MM.1S (cell line): Measurements from ENCODE around the gene GP9.

Experiments used
- DNase-seq: peaks from one replicate; pipeline ENCODE4 v3.0.0-alpha.2; 2015
- H2AFZ ChIP-seq: fragments of 300-600 bp; sonication (generic); 2 replicates; pipeline ENCODE4 v1.6.0; 2016; ENCODE audit warnings: antibody characterized with exemption, low read length
- H3F3A ChIP-seq: fragments of 300-600 bp; sonication (generic); 2 replicates; pipeline ENCODE4 v1.6.1; 2016; ENCODE audit warnings: mild to moderate bottlenecking, antibody characterized with exemption, low read length, moderate library complexity, mixed read lengths; ENCODE audit not compliant: insufficient read depth
- H3K27ac ChIP-seq: fragments of 300-600 bp; sonication (generic); 2 replicates; pipeline ENCODE4 v1.5.1; 2016; ENCODE audit warnings: mild to moderate bottlenecking, low read length
- H3K27me3 ChIP-seq: fragments of 300-600 bp; sonication (generic); replicated peaks from 2 replicates; pipeline ENCODE4 v1.6.0; 2016; ENCODE audit warnings: low read length; ENCODE audit not compliant: insufficient read depth
- H3K36me3 ChIP-seq: fragments of 300-600 bp; sonication (generic); replicated peaks from 2 replicates; pipeline ENCODE4 v1.6.1; 2016; ENCODE audit warnings: mild to moderate bottlenecking, low read length, mixed read lengths; ENCODE audit not compliant: insufficient read depth
- H3K4me1 ChIP-seq: fragments of 300-600 bp; sonication (generic); 2 replicates; pipeline ENCODE4 v1.6.1; 2016; ENCODE audit warnings: low read length, mixed read lengths
- H3K4me2 ChIP-seq: fragments of 300-600 bp; sonication (generic); 2 replicates; pipeline ENCODE4 v1.6.0; 2016; ENCODE audit warnings: low read depth, low read length
- H3K4me3 ChIP-seq: fragments of 300-600 bp; sonication (generic); 2 replicates; pipeline ENCODE4 v1.5.1; 2016; ENCODE audit warnings: low read length, mixed read lengths
- H3K79me2 ChIP-seq: fragments of 300-600 bp; sonication (generic); 2 replicates; pipeline ENCODE4 v1.6.1; 2016; ENCODE audit warnings: mixed run types, low read length, mixed read lengths
- H3K9ac ChIP-seq: fragments of 300-600 bp; sonication (generic); 2 replicates; pipeline ENCODE4 v1.6.1; 2016; ENCODE audit warnings: low read length, mixed read lengths
- H3K9me2 ChIP-seq: fragments of 300-600 bp; sonication (generic); replicated peaks from 2 replicates; pipeline ENCODE4 v1.6.1; 2016; ENCODE audit warnings: mild to moderate bottlenecking, low read length, mixed read lengths; ENCODE audit not compliant: insufficient read depth
- H3K9me3 ChIP-seq: fragments of 300-600 bp; sonication (generic); replicated peaks from 2 replicates; pipeline ENCODE4 v1.6.1; 2016; ENCODE audit warnings: mild to moderate bottlenecking, low read length, mixed read lengths; ENCODE audit not compliant: insufficient read depth
- H4K20me1 ChIP-seq: fragments of 300-600 bp; sonication (generic); 2 replicates; pipeline ENCODE4 v1.6.1; 2016; ENCODE audit warnings: mild to moderate bottlenecking, low read length, moderate library complexity, mixed read lengths; ENCODE audit not compliant: insufficient read depth
- CTCF ChIP-seq: fragments of 300-600 bp; sonication (generic); IDR thresholded peaks from 2 replicates; pipeline ENCODE4 v1.5.1; 2016; ENCODE audit warnings: antibody characterized with exemption, low read length, mixed read lengths
- EZH2 ChIP-seq: fragments of 300-600 bp; sonication (generic); optimal IDR thresholded peaks from 2 replicates; pipeline ENCODE3; 2017; ENCODE audit warnings: low read depth, mild to moderate bottlenecking, antibody characterized with exemption, low read length, mixed read lengths
- EZH2phosphoT487 ChIP-seq: fragments of 300-600 bp; sonication (generic); IDR thresholded peaks from 2 replicates; pipeline ENCODE4 v1.6.1; 2018; ENCODE audit warnings: antibody characterized with exemption, low read length

Gene GP9

GRCh38 chr3:129030611-129031010, 30.0 kb upstream of the GP9 start:
- TF ChIP-seq CTCF (no peak), EZH2phosphoT487 (no peak), EZH2 (no peak)
- no peak for DNase-seq
- no peak overlapping the region for H3K9ac ChIP-seq
- no peaks in the 10 kb centered on the region for H3K79me2 ChIP-seq
- H3K36me3 ChIP-seq, result no peaks in the 10 kb centered on the region
- H3K4me3 ChIP-seq, result no peak overlapping the region
- H3K27me3 ChIP-seq, result no peaks in the 10 kb centered on the region
- no peaks in the 10 kb centered on the region for H4K20me1 ChIP-seq
- H3K9me2 ChIP-seq, result no peaks in the 10 kb centered on the region
- H3F3A ChIP-seq, result no peaks in the 10 kb centered on the region
- peaks cover 6% of the 10 kb centered on the region; the same call in 1 of the 2 replicates for H3K4me1 ChIP-seq
- no peak overlapping the region for H3K4me2 ChIP-seq
- no peak overlapping the region for H2AFZ ChIP-seq
- H3K9me3 ChIP-seq, result no peaks in the 10 kb centered on the region
- H3K27ac ChIP-seq, result no peak overlapping the region

GRCh38 chr3:129031476-129032215, 28.9 kb upstream of the GP9 start:
- Histone ChIP-seq H3K9me3 (no peaks in the 10 kb centered on the region), H3F3A (no peaks in the 10 kb centered on the region), H4K20me1 (no peaks in the 10 kb centered on the region), H2AFZ (no peak overlapping the region), H3K27ac (no peak overlapping the region), H3K4me1 (peaks cover 2% of the 10 kb centered on the region; the same call in 1 of the 2 replicates), H3K36me3 (no peaks in the 10 kb centered on the region), H3K4me2 (no peak overlapping the region), H3K27me3 (no peaks in the 10 kb centered on the region), H3K4me3 (no peak overlapping the region), H3K9me2 (no peaks in the 10 kb centered on the region), H3K9ac (no peak overlapping the region), H3K79me2 (no peaks in the 10 kb centered on the region)
- DNase-seq, result no peak
- TF ChIP-seq CTCF, result no peak
- TF ChIP-seq EZH2, result no peak
- no peak for TF ChIP-seq EZH2phosphoT487

GRCh38 chr3:129032716-129033115, 27.9 kb upstream of the GP9 start:
- Histone ChIP-seq H3K36me3 (no peaks in the 10 kb centered on the region), H3K4me3 (no peak overlapping the region), H3K9me3 (no peaks in the 10 kb centered on the region), H3K27me3 (no peaks in the 10 kb centered on the region), H3K4me2 (no peak overlapping the region), H4K20me1 (no peaks in the 10 kb centered on the region), H3K9me2 (no peaks in the 10 kb centered on the region), H3K27ac (no peak overlapping the region), H2AFZ (no peak overlapping the region), H3K9ac (no peak overlapping the region), H3K79me2 (no peaks in the 10 kb centered on the region), H3F3A (no peaks in the 10 kb centered on the region), H3K4me1 (no peaks in the 10 kb centered on the region)
- no peak for TF ChIP-seq EZH2phosphoT487
- no peak for TF ChIP-seq CTCF
- no peak for TF ChIP-seq EZH2
- no peak for DNase-seq
